Measurements from ENCODE around the gene WDR7.

The WDR7 gene

GRCh38 chr18:56873441-56874140 lies 222.4 kb downstream of the WDR7 start:
- H3K27ac ChIP-seq: no peak overlapping the region
- TF ChIP-seq CTCF (conservative IDR thresholded peaks at IDR 0.05): no peak

GRCh38 chr18:56878711-56879110 lies 227.6 kb downstream of the WDR7 start:
- H3K27ac ChIP-seq: no peak overlapping the region
- TF ChIP-seq CTCF (conservative IDR thresholded peaks at IDR 0.05): no peak

- H3K27ac ChIP-seq: no peak overlapping the region
- TF ChIP-seq CTCF (conservative IDR thresholded peaks at IDR 0.05): no peak
Measured at GRCh38 chr18:56884511-56884910, 233.4 kb downstream of the WDR7 start.

- no peak for TF ChIP-seq CTCF (conservative IDR thresholded peaks at IDR 0.05)
- no peak overlapping the region for H3K27ac ChIP-seq
Measured at GRCh38 chr18:56888978-56889377, 237.8 kb downstream of the WDR7 start.

GRCh38 chr18:56889621-56890020 lies 238.5 kb downstream of the WDR7 start:
- no peak for TF ChIP-seq CTCF (conservative IDR thresholded peaks at IDR 0.05)
- H3K27ac ChIP-seq: no peak overlapping the region

GRCh38 chr18:56890632-56891031 lies 239.5 kb downstream of the WDR7 start:
- no peak for TF ChIP-seq CTCF (conservative IDR thresholded peaks at IDR 0.05)
- no peak overlapping the region for H3K27ac ChIP-seq

- no peak overlapping the region for H3K27ac ChIP-seq
- no peak for TF ChIP-seq CTCF (conservative IDR thresholded peaks at IDR 0.05)
Measured at GRCh38 chr18:56891116-56891515, 240.0 kb downstream of the WDR7 start.

Data from VCaP (cell line).